SK-N-SH (cell line): ENCODE measurements around the gene AGGF1. TPM values are rescaled to one million over a fixed set of nuclear protein-coding genes. Genes with fewer than 3 reads are reported as not detected.
"Not testable (repeated sequence)": the region's sequence is repeated elsewhere in the genome, so short reads cannot be mapped to it uniquely, and the experiment has no call there.

Experiments used
- CTCF ChIA-PET: fragments of 300-600, 350-600 bp; formaldehyde crosslinking; extraction: SDS; loops from one replicate; lab custom pipeline; 2021; lab: Yijun Ruan, JAX
- POLR2A ChIA-PET: fragments of 350-600 bp; sonication (Branson Sonifier 250); formaldehyde crosslinking; extraction: SDS; loops from one replicate; lab custom pipeline; 2020; ENCODE audit warnings: antibody characterized with exemption, inconsistent platforms; lab: Yijun Ruan, JAX
- DNase-seq: peaks from one replicate; pipeline ENCODE4 v3.0.0; 2012
- H2AFZ ChIP-seq: fragments of 200-600 bp; sonication (generic); 2 replicates; pipeline ENCODE4 v1.8.1; 2016; ENCODE audit warnings: antibody characterized with exemption, mild to moderate bottlenecking, low read depth
- H3F3A ChIP-seq: fragments of 200-600 bp; sonication (generic); replicated peaks from 2 replicates; pipeline ENCODE3; 2016; ENCODE audit warnings: antibody characterized with exemption, mild to moderate bottlenecking; ENCODE audit not compliant: insufficient read depth
- H3K27ac ChIP-seq, 2 experiments: fragments of 200-500 bp in 1 of 2; fragments of 200-600 bp in 1 of 2; sonication (Bioruptor generic) in 1 of 2; sonication (generic), shearing (Covaris generic) in 1 of 2; 2 replicates each; pipeline versions ENCODE4 v1.5.1 to v1.6.1; 2014 to 2016; ENCODE audit warnings: low read depth in 2 of 2, inconsistent platforms in 1 of 2, low read length in 1 of 2, mild to moderate bottlenecking in 1 of 2, mixed read lengths in 1 of 2
- H3K27me3 ChIP-seq: fragments of 200-600 bp; sonication (generic), shearing (Covaris generic); 2 replicates; pipeline ENCODE4 v1.6.1; 2016; ENCODE audit warnings: mixed run types; ENCODE audit not compliant: insufficient read depth
- H3K36me3 ChIP-seq, 2 experiments: fragments of 200-500 bp in 1 of 2; fragments of 200-600 bp in 1 of 2; sonication (Bioruptor generic) in 1 of 2; sonication (generic) in 1 of 2; replicated peaks in 1 of 2; 2 replicates each; pipeline versions ENCODE3 to v1.5.1; 2014 to 2016; ENCODE audit warnings: low read length in 1 of 2, mild to moderate bottlenecking in 1 of 2; ENCODE audit not compliant: insufficient read depth in 2 of 2, control insufficient read depth in 1 of 2
- H3K4me1 ChIP-seq, 2 experiments: fragments of 200-500 bp in 1 of 2; fragments of 200-600 bp in 1 of 2; sonication (Bioruptor generic) in 1 of 2; sonication (generic), shearing (Covaris generic) in 1 of 2; 2 replicates each; pipeline versions ENCODE4 v1.5.1 to v1.6.1; 2014 to 2016; ENCODE audit warnings: low read depth in 1 of 2, low read length in 1 of 2, mixed run types in 1 of 2; ENCODE audit not compliant: insufficient read depth in 2 of 2, control insufficient read depth in 1 of 2
- H3K4me2 ChIP-seq: fragments of 200-600 bp; sonication (generic), shearing (Covaris generic); 2 replicates; pipeline ENCODE4 v1.6.1; 2017; ENCODE audit warnings: mixed run types
- H3K4me3 ChIP-seq, 2 experiments: fragments of 200-500 bp in 1 of 2; fragments of 200-600 bp in 1 of 2; sonication (Bioruptor generic) in 1 of 2; sonication (generic), shearing (Covaris generic) in 1 of 2; 2 replicates each; pipeline versions ENCODE4 v1.5.1 to v1.8.1; 2014 to 2016; ENCODE audit warnings: low read depth in 2 of 2, inconsistent platforms in 1 of 2, low read length in 1 of 2, mild to moderate bottlenecking in 1 of 2, mixed read lengths in 1 of 2, moderate library complexity in 1 of 2
- H3K79me2 ChIP-seq: fragments of 200-600 bp; sonication (generic); 2 replicates; pipeline ENCODE4 v1.8.1; 2017; ENCODE audit warnings: mild to moderate bottlenecking; ENCODE audit not compliant: insufficient read depth
- H3K9ac ChIP-seq: fragments of 200-600 bp; sonication (generic); 2 replicates; pipeline ENCODE4 v1.6.1; 2017; ENCODE audit warnings: mixed run types
- H3K9me2 ChIP-seq: fragments of 200-600 bp; sonication (generic); 2 replicates; pipeline ENCODE4 v1.6.1; 2017; ENCODE audit warnings: mixed run types
- H3K9me3 ChIP-seq: fragments of 200-600 bp; sonication (generic); 2 replicates; pipeline ENCODE4 v1.6.1; 2017; ENCODE audit warnings: mixed run types, mild to moderate bottlenecking, moderate library complexity
- H4K20me1 ChIP-seq: fragments of 200-600 bp; sonication (generic); 2 replicates; pipeline ENCODE4 v1.6.1; 2017; ENCODE audit warnings: mild to moderate bottlenecking, mixed run types; ENCODE audit not compliant: insufficient read depth
- CHD2 ChIP-seq: fragments of 150-350 bp; IDR thresholded peaks from 2 replicates; pipeline ENCODE4 v1.6.1; 2018; ENCODE audit warnings: low read length; ENCODE audit not compliant: partially characterized antibody
- EP300 ChIP-seq, 2 experiments: IDR thresholded peaks; 2 replicates each; pipeline versions ENCODE4 v1.4.0 to v1.6.1; 2012; ENCODE audit warnings: borderline replicate concordance in 1 of 2, low read depth in 1 of 2, low read length in 1 of 2
- EZH2phosphoT487 ChIP-seq: fragments of 200-600 bp; sonication (generic); IDR thresholded peaks from 2 replicates; pipeline ENCODE4 v1.6.1; 2017; ENCODE audit warnings: low read depth, mixed run types, mild to moderate bottlenecking, antibody characterized with exemption, moderate library complexity, borderline replicate concordance
- GATA2 ChIP-seq: sonication (generic); formaldehyde crosslinking; IDR thresholded peaks from 2 replicates; pipeline ENCODE4 v1.5.0; 2020; ENCODE audit warnings: mild to moderate bottlenecking, missing genetic modification reagents
- MEF2A ChIP-seq: IDR thresholded peaks from 2 replicates; pipeline ENCODE4 v1.4.0; 2012; ENCODE audit warnings: low read depth, borderline replicate concordance
- NFIC ChIP-seq: IDR thresholded peaks from 2 replicates; pipeline ENCODE4 v1.4.0; 2012; ENCODE audit warnings: borderline replicate concordance
- POLR2AphosphoS5 ChIP-seq: IDR thresholded peaks from 2 replicates; pipeline ENCODE4 v1.6.1; 2012; ENCODE audit warnings: low read depth, low read length
- RAD21 ChIP-seq: IDR thresholded peaks from 2 replicates; pipeline ENCODE4 v1.6.1; 2012; ENCODE audit warnings: mild to moderate bottlenecking, low read length
- RXRA ChIP-seq: IDR thresholded peaks from 2 replicates; pipeline ENCODE4 v1.4.0; 2012; ENCODE audit warnings: low read depth, mild to moderate bottlenecking, borderline replicate concordance
- SIN3A ChIP-seq: IDR thresholded peaks from 2 replicates; pipeline ENCODE4 v1.6.1; 2012; ENCODE audit warnings: low read depth, mild to moderate bottlenecking, low read length, moderate library complexity, borderline replicate concordance
- TAF1 ChIP-seq: IDR thresholded peaks from 2 replicates; pipeline ENCODE4 v1.6.1; 2012; ENCODE audit warnings: low read depth, mild to moderate bottlenecking, low read length, moderate library complexity, borderline replicate concordance
- TCF12 ChIP-seq: IDR thresholded peaks from 2 replicates; pipeline ENCODE4 v1.4.0; 2012
- TEAD4 ChIP-seq: IDR thresholded peaks from 2 replicates; pipeline ENCODE4 v1.4.0; 2012; ENCODE audit warnings: mild to moderate bottlenecking, borderline replicate concordance; ENCODE audit not compliant: insufficient read depth
- WGBS: methylation state at CpG from one replicate; pipeline ENCODE4 v1.1.6; 2017; ENCODE audit warnings: low lambda C conversion rate; 5-methylcytosine and 5-hydroxymethylcytosine counted together
- polyA plus RNA-seq, 3 experiments: library from polyadenylated mRNA; depleted of rRNA; stranded (reverse); fragments of >200 nt; gene quantifications; 2 replicates each; pipeline ENCODE4 v1.2.3, GENCODE V29; 2012
- small RNA-seq, 7 experiments: library from RNA; depleted of rRNA; stranded (forward); fragments of <200 nt; gene quantifications; one replicate each; pipeline ENCODE3, GENCODE V24; 2012
- TF ChIP-seq, protein P1 (sequence below): fragments of 150-350 bp; IDR thresholded peaks from 2 replicates; pipeline ENCODE4 v1.6.1; 2016; ENCODE audit warnings: mild to moderate bottlenecking, low read depth, low read length

AGGF1 gene
- polyA plus RNA-seq, 1 of the 3 experiments (the other 2 are of a cell fraction) = 9.8 TPM

DNA sequence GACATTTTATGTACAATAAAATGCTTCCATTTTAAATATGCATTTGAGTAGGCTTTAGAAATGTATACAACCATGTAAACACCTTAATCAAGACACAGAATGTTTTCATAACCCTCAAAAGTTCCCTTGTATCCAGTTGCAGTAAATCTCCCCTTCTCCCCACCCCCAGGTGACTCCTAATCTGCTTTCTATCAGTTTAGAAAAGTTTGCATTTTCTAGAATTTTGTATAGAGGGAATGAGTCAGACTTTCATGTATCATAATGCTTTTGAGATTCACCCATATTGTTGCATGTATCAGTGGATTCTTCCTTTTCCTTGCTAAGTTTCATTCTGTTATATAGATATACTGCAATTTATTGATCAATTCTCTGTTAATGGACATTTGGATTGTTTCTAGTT is 74.6 kb downstream of the AGGF1 start:
- no peak overlapping the region for H3K4me2 ChIP-seq
- ChIA-PET POLR2A (no interaction called here), CTCF (interaction anchor here (1.4 kb wide), 1 partner anchor 18 kb away, joined by 4 read pairs; the partner anchor contains the start of gene ZBED3)
- no peak overlapping the region for H3K9ac ChIP-seq
- H3F3A ChIP-seq = no peaks in the 10 kb centered on the region
- H3K9me2 ChIP-seq = no peaks in the 10 kb centered on the region
- H3K9me3 ChIP-seq = no peaks in the 10 kb centered on the region
- H3K27me3 ChIP-seq = no peaks in the 10 kb centered on the region
- H3K36me3 ChIP-seq = no peaks in the 10 kb centered on the region
- peaks cover 0 to 2% of the 10 kb centered on the region in 2 experiments; a peak in 1 of 4 replicates for H3K4me1 ChIP-seq
- no peak for DNase-seq
- H2AFZ ChIP-seq = no peak overlapping the region
- no peak for TF ChIP-seq GATA2 (CRISPR knock-in tag)
- no peak for TF ChIP-seq POLR2AphosphoS5
- no peak for TF ChIP-seq SIN3A
- TF ChIP-seq TEAD4 = no peak
- TF ChIP-seq RXRA = no peak
- no peak for TF ChIP-seq MEF2A
- TF ChIP-seq RAD21 = no peak
- no peak for TF ChIP-seq TAF1
- no peak for TF ChIP-seq EP300 (IDR thresholded peaks at IDR 0.05; ENCODE audit: borderline replicate concordance in 1 of 2, low read depth in 1 of 2, low read length in 1 of 2)
- TF ChIP-seq CHD2 = no peak
- TF ChIP-seq TCF12 = no peak
- TF ChIP-seq, protein P1, sequence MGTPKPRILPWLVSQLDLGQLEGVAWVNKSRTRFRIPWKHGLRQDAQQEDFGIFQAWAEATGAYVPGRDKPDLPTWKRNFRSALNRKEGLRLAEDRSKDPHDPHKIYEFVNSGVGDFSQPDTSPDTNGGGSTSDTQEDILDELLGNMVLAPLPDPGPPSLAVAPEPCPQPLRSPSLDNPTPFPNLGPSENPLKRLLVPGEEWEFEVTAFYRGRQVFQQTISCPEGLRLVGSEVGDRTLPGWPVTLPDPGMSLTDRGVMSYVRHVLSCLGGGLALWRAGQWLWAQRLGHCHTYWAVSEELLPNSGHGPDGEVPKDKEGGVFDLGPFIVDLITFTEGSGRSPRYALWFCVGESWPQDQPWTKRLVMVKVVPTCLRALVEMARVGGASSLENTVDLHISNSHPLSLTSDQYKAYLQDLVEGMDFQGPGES = no peak
- TF ChIP-seq EZH2phosphoT487 = no peak
- no peak for TF ChIP-seq NFIC
- no peak overlapping the region for H3K4me3 ChIP-seq
- H3K79me2 ChIP-seq = no peaks in the 10 kb centered on the region
- no peak overlapping the region for H3K27ac ChIP-seq
- no peaks in the 10 kb centered on the region for H4K20me1 ChIP-seq

DNA sequence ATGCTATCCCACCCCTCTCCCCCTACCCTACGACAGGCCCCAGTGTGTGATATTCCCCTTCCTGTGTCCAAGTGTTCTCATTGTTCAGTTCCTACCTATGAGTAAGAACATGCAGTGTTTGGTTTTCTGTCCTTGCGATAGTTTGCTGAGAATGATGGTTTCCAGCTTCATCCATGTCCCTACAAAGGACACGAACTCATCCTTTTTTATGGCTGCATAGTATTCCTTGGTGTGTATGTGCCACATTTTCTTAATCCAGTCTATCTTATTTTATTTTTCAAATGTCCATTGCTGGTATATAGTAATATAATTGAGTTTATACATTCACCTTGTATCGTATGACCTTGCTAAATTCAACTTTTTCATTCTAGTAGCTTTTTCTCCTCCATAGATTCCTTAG is 76.8 kb downstream of the AGGF1 start:
- H3K27ac ChIP-seq, H3K4me3 ChIP-seq, CTCF ChIA-PET, H3K36me3 ChIP-seq, H3K9me3 ChIP-seq, H3F3A ChIP-seq, H2AFZ ChIP-seq, H4K20me1 ChIP-seq, H3K9me2 ChIP-seq, H3K27me3 ChIP-seq, H3K4me1 ChIP-seq, H3K79me2 ChIP-seq, POLR2A ChIA-PET, H3K4me2 ChIP-seq, DNase-seq, H3K9ac ChIP-seq: not testable (repeated sequence)
- 90% methylated on average over 4 of the region's 4 CpGs for WGBS

Small RNA genes within 50 kb of the gene (small RNA-seq; reads per million reads assigned to genes)
- 0 to 12.6 (median 0) reads per million in 7 experiments for gene SNORA47

Other genes with a start within 250 kb of the AGGF1 start
- 31.3 and 41.3 TPM in 2 replicates for gene F2RL1, start 211.4 kb upstream of the AGGF1 start, polyA plus RNA-seq (2012; rRNA removed)
- gene S100Z, start 180.4 kb upstream of the AGGF1 start, polyA plus RNA-seq (2012; rRNA removed) = not detected in 2 replicates
- not detected in 2 replicates for gene CRHBP, start 77.4 kb upstream of the AGGF1 start, polyA plus RNA-seq (2012; rRNA removed)
- 5.8 TPM in 2 replicates for gene ZBED3, start 56.9 kb downstream of the AGGF1 start, polyA plus RNA-seq (2012; rRNA removed)
- not detected in 2 replicates for gene PDE8B, start 180.3 kb downstream of the AGGF1 start, polyA plus RNA-seq (2012; rRNA removed)